Endothelial cell of umbilical vein (primary cell): ENCODE measurements around the gene ECPAS.
"Not testable (repeated sequence)": the region's sequence is repeated elsewhere in the genome, so short reads cannot be mapped to it uniquely, and the experiment has no call there.

ENCODE experiments used
- CTCF ChIP-seq, 2 donors: IDR thresholded peaks; 1 replicate in 1 of 2; 2 replicates in 1 of 2; pipeline ENCODE4 v1.5.1; 2011; ENCODE audit warnings: low read length in 2 of 2, mild to moderate bottlenecking in 2 of 2, moderate library complexity in 2 of 2, control low read depth in 1 of 2, inconsistent platforms in 1 of 2, low read depth in 1 of 2; ENCODE audit not compliant: insufficient read depth in 1 of 2; ENCODE audit errors: extremely low read depth in 1 of 2
- POLR2AphosphoS5 ChIP-seq: IDR thresholded peaks from 2 replicates; pipeline ENCODE4 v1.6.1; 2012; ENCODE audit warnings: low read depth, mild to moderate bottlenecking, control low read depth, low read length, moderate library complexity; ENCODE audit not compliant: insufficient read depth

GRCh38 chr9:111401486-111401885 is 82.7 kb downstream of the ECPAS start:
- not testable (repeated sequence) for TF ChIP-seq CTCF (IDR thresholded peaks at IDR 0.05; ENCODE audit: extremely low read depth in 1 of 2, insufficient read depth in 1 of 2, low read depth in 1 of 2, low read length in 2 of 2); POLR2AphosphoS5
